ENCODE data around the gene UGT2B7.

- TF ChIP-seq CTCF (IDR thresholded peaks at IDR 0.05) = no peak
- TF ChIP-seq POLR2AphosphoS5 (IDR thresholded peaks at IDR 0.05; ENCODE audit: low read depth, low read length) = no peak
- TF ChIP-seq REST (IDR thresholded peaks at IDR 0.05; ENCODE audit: insufficient read depth in 1 of 2, low read depth in 2 of 2, low read length in 1 of 2) = no peak
- no peak for TF ChIP-seq SIN3A (IDR thresholded peaks at IDR 0.05; ENCODE audit: borderline replicate concordance, insufficient read depth, low read depth, low read length)
These were observed 4.1 kb upstream of the UGT2B7 start for GRCh38 chr4:69092190-69092589.
